NCI-H69 (cell line): ENCODE results near the gene ZNRF3.
A peak's percentile ranks its signal among the peaks of the same experiment; 100 is the strongest.

Source experiments
- DNase-seq: peaks from one replicate; lab custom pipeline; 2025; lab: John Stamatoyannopoulos, UW

The ZNRF3 gene

GRCh38 chr22:29088809-29089208, 205.4 kb downstream of the ZNRF3 start:
- DNase-seq: no peak

- no peak for DNase-seq
Measured at GRCh38 chr22:29089507-29089906, 206.1 kb downstream of the ZNRF3 start.

- DNase-seq: peak; percentile 73
Measured at GRCh38 chr22:29090039-29090438, 206.7 kb downstream of the ZNRF3 start.

DNA sequence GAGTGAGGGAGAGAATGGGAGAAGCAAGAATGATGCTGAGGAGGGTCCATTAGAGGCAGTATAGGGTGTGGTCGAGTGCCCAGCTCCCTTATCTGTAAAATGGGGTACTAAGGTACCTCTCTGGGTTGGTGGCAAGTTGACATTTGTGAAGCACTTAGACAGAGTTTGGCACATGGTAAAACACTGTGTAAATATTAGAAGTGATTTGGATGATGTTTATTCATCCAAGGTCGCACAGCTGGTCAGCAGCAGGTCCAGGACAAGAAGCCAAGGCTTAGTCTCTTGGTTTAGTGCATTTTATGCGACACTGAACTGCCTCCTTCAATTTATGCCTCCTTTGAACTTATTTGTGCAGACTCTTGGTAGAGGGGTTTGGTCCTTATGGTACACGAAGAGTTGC, 208.9 kb downstream of the ZNRF3 start:
- DNase-seq: peak; percentile 51

DNA sequence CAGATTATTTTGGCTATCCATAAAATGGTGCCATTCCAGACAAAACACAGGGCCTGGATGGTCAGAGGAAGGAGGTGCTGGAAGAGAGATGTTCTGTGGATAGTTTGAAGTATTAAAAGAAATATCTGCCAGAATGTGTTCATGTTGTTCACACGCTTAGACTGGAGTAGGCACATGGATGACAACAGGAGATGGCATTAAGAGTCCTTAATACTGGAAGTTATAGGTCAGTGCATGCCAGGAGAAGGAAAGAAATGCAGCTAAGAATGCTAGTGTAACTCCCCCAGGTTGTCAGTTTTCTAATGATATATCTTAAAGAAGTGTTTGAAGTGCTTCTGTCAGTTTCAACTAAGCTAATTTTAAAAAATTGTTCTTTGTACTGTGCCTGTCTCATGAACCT, 209.7 kb downstream of the ZNRF3 start:
- no peak for DNase-seq

DNA sequence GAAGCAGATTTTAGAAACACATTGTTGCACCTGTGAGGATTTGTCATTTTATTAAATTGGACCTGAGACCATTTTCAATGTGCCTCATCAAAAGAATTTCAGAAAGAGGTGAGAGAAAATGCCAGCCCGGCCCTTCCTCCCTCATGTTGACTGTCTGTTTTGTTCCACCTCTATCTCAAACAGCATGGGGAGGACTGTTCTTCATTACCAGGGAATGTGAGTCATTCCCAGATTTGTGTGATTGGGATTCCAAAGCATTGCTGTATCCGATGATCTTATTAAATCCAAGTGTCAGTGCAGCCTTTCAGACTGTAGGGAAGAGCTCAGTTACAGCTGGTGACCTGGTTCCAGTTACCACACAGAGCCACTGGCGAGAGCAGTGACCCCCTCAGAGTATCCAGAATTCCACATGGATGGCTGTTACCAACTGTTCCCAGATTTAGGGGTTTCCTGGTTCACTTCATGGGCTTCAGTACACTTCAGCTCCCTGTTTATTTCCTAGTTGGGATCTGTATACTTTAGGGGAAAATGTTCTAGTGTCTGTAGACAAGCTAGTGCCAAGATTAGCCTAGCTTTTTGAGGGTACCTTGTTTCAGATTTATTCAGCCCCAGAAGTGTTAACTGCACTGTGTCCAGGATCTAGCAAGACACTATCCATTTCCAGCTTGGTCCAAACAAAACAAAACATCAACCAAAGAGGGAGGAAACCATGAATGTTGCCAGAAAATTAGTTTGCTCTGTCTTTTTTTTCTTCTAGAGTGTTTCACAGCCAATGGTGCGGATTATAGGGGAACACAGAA, 210.3 kb downstream of the ZNRF3 start:
- no peak for DNase-seq

- DNase-seq: peak; percentile 43
Measured at GRCh38 chr22:29095459-29095858, 212.1 kb downstream of the ZNRF3 start.

DNA sequence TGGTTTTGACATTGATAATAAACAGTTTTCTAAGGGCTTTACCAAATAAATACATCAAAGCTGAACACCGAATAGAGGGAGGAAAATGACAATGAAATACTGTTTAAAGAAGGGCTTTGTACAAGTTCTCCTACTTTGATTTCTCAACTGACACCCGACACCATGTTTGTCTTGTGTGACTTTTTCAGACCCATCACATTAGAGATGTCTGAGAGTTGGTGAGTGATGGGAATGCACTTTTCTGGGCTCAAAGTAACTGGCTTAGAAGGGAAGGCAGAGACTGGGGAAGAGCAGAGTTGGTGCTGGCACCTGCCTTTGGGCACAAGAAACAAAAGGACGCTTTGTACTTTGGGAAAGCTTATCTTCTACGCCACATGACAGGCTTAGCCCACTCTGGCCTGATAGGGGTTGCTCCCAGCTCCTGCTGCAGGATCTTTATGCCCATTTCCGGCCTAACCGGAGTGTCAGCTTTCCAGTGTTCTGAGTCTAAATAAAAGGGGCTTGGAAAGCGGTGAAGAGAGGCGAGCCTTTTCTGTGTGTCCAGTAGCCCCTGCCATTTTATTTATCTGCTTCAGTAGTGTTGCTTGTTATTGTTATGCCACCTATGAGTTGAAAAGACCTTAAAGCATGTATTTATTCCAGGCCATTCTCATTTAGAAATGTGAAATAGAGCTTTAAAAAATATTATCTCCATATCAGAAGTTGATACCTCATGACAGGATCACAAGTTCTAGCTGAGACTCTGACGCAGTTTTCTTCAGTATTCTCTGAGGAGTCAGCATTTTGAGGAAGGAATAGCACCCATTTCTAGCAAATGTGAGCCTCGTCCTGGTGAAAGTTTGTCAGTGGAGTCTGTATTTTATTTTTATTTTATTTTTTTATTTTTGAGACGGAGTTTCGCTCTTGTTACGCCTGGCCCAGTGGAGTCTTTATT, 213.6 kb downstream of the ZNRF3 start:
- DNase-seq: peak; percentile 49

DNA sequence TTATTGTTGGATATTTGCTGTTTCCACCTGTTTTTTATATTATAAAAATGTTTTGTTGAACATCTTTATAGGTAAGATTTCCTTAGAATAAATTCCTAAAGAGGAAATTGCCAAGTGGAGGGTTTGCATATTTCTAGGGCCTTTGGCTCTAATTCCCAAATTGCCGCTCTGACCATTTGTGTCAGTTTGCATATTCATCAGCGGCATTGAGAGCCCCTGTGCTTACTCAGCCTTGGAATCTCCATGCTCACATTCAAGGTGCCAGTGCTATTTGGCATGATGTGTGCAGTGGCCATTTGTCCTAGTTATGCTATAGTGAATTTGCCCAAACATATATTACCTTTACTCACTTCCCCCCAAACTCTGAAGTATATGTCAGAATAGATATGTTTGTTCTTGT, 214.9 kb downstream of the ZNRF3 start:
- no peak for DNase-seq

DNA sequence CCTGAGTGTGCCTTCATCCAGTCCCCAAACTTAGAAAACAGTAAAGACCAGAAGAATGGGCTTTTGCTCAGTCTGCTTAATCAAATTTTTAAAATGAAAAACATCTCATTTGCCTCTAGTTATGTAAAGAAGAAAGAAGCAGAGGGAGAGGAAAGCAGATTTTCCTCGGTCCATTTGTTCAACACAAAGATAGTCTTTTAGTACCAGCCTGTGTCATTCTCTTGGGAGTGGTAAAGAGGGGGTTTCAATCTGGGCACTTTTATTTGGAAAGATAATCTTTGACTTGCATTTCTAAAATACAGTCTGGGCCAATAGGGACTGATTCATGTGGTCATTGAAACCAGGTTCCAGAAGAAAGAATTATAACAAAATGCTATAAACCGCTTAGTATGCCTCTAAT, 218.9 kb downstream of the ZNRF3 start:
- peak; percentile 90 for DNase-seq

GRCh38 chr22:29103121-29103520, 219.7 kb downstream of the ZNRF3 start:
- peak; percentile 63 for DNase-seq

- DNase-seq: peak; percentile 48
Measured at GRCh38 chr22:29105468-29105867, 222.1 kb downstream of the ZNRF3 start.

- peak; percentile 89 for DNase-seq
Measured at GRCh38 chr22:29106839-29107238, 223.5 kb downstream of the ZNRF3 start.
